GM12878 (cell line): Measurements from ENCODE around the gene STKLD1.

Experiments used
- ESRRA ChIP-seq: IDR thresholded peaks from 2 replicates; pipeline ENCODE4 v1.6.1; 2012; ENCODE audit warnings: mild to moderate bottlenecking, low read length, improper control_type of control experiment
- EZH2 ChIP-seq: IDR thresholded peaks from 2 replicates; pipeline ENCODE4 v1.6.1; 2012; ENCODE audit warnings: low read depth, mild to moderate bottlenecking, control low read depth, inconsistent platforms, low read length, borderline replicate concordance; ENCODE audit not compliant: control insufficient read depth
- HCFC1 ChIP-seq: fragments of 150-350 bp; IDR thresholded peaks from 2 replicates; pipeline ENCODE4 v1.6.1; 2014; ENCODE audit warnings: low read length
- JUNB ChIP-seq: IDR thresholded peaks from 2 replicates; pipeline ENCODE4 v1.6.1; 2016; ENCODE audit warnings: antibody characterized with exemption, mild to moderate bottlenecking
- NRF1 ChIP-seq: conservative IDR thresholded peaks from 2 replicates; pipeline ENCODE4 v1.6.1; 2011; ENCODE audit warnings: mild to moderate bottlenecking, low read depth, low read length, improper control_type of control experiment
- POLR2A ChIP-seq: IDR thresholded peaks from 2 replicates; pipeline ENCODE4 v1.6.1; 2011; ENCODE audit warnings: low read depth, mild to moderate bottlenecking, low read length
- POU2F2 ChIP-seq: IDR thresholded peaks from 3 replicates; pipeline ENCODE4 v1.6.1; 2011; ENCODE audit warnings: low read depth, mild to moderate bottlenecking, low read length, borderline replicate concordance
- RFX5 ChIP-seq: IDR thresholded peaks from 2 replicates; pipeline ENCODE4 v1.6.1; 2011; ENCODE audit warnings: low read depth, low read length, improper control_type of control experiment
- YBX1 ChIP-seq: fragments of 450-650 bp; IDR thresholded peaks from 2 replicates; pipeline ENCODE4 v1.6.1; 2016; ENCODE audit warnings: antibody characterized with exemption
- ZNF207 ChIP-seq: fragments of 450-650 bp; IDR thresholded peaks from 2 replicates; pipeline ENCODE4 v1.6.1; 2014; ENCODE audit warnings: antibody characterized with exemption, mild to moderate bottlenecking, borderline replicate concordance
- TF ChIP-seq, protein P1 (sequence below): fragments of 450-650 bp; IDR thresholded peaks from 2 replicates; pipeline ENCODE4 v1.6.1; 2014; ENCODE audit warnings: mild to moderate bottlenecking
- TF ChIP-seq, protein P2 (sequence below): IDR thresholded peaks from 2 replicates; pipeline ENCODE4 v1.6.1; 2011; ENCODE audit warnings: low read depth, mild to moderate bottlenecking, low read length, moderate library complexity, borderline replicate concordance; ENCODE audit errors: extremely low read depth
- TF ChIP-seq, protein P3 (sequence below), 3 experiments: IDR thresholded peaks in 2 of 3; conservative IDR thresholded peaks in 1 of 3; 2 replicates each; pipeline ENCODE4 v1.5.1; 2011; ENCODE audit warnings: low read depth in 3 of 3, low read length in 3 of 3, mild to moderate bottlenecking in 3 of 3, control low read depth in 2 of 3, moderate library complexity in 2 of 3, inconsistent platforms in 1 of 3, mixed read lengths in 1 of 3; ENCODE audit not compliant: control insufficient read depth in 2 of 3, insufficient read depth in 1 of 3; ENCODE audit errors: extremely low read depth in 1 of 3
- TF ChIP-seq, protein P4 (sequence below): fragments of 450-650 bp; IDR thresholded peaks from 2 replicates; pipeline ENCODE4 v1.6.1; 2018; ENCODE audit warnings: borderline replicate concordance, mild to moderate bottlenecking; ENCODE audit not compliant: partially characterized antibody

DNA sequence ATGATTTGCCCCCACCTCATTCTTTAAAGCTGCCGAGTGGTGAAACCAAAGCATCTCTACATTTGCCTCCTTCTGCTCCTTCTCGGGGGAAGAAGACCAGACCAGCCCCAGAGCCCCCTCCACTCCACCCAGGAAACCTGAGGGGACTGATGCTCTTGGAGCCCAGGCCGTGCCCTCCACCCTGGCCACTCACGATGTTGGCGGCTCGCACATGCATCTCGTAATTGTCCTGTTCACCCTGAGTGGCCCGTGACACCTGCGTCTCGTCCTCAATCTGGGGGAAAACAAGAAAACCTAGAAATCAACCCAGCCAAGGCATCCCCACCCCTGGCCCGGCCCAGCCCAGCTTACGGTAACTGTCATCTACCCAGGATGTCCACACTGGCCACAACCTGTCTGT, 31.2 kb upstream of the STKLD1 start:
- TF ChIP-seq YBX1 (no peak), NRF1 (no peak), HCFC1 (no peak), POLR2A (no peak), ZNF207 (no peak), RFX5 (no peak), POU2F2 (no peak), EZH2 (no peak), JUNB (no peak), ESRRA (no peak)
- TF ChIP-seq, protein P1, sequence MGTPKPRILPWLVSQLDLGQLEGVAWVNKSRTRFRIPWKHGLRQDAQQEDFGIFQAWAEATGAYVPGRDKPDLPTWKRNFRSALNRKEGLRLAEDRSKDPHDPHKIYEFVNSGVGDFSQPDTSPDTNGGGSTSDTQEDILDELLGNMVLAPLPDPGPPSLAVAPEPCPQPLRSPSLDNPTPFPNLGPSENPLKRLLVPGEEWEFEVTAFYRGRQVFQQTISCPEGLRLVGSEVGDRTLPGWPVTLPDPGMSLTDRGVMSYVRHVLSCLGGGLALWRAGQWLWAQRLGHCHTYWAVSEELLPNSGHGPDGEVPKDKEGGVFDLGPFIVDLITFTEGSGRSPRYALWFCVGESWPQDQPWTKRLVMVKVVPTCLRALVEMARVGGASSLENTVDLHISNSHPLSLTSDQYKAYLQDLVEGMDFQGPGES: no peak
- TF ChIP-seq, protein P2, sequence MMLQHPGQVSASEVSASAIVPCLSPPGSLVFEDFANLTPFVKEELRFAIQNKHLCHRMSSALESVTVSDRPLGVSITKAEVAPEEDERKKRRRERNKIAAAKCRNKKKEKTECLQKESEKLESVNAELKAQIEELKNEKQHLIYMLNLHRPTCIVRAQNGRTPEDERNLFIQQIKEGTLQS: no peak
- TF ChIP-seq, protein P3, sequence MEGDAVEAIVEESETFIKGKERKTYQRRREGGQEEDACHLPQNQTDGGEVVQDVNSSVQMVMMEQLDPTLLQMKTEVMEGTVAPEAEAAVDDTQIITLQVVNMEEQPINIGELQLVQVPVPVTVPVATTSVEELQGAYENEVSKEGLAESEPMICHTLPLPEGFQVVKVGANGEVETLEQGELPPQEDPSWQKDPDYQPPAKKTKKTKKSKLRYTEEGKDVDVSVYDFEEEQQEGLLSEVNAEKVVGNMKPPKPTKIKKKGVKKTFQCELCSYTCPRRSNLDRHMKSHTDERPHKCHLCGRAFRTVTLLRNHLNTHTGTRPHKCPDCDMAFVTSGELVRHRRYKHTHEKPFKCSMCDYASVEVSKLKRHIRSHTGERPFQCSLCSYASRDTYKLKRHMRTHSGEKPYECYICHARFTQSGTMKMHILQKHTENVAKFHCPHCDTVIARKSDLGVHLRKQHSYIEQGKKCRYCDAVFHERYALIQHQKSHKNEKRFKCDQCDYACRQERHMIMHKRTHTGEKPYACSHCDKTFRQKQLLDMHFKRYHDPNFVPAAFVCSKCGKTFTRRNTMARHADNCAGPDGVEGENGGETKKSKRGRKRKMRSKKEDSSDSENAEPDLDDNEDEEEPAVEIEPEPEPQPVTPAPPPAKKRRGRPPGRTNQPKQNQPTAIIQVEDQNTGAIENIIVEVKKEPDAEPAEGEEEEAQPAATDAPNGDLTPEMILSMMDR (IDR thresholded peaks at IDR 0.05 in 2 of 3, conservative IDR thresholded peaks at IDR 0.05 in 1 of 3; ENCODE audit: control insufficient read depth in 2 of 3, extremely low read depth in 1 of 3, insufficient read depth in 1 of 3, low read depth in 3 of 3, low read length in 3 of 3): no peak
- TF ChIP-seq, protein P4, sequence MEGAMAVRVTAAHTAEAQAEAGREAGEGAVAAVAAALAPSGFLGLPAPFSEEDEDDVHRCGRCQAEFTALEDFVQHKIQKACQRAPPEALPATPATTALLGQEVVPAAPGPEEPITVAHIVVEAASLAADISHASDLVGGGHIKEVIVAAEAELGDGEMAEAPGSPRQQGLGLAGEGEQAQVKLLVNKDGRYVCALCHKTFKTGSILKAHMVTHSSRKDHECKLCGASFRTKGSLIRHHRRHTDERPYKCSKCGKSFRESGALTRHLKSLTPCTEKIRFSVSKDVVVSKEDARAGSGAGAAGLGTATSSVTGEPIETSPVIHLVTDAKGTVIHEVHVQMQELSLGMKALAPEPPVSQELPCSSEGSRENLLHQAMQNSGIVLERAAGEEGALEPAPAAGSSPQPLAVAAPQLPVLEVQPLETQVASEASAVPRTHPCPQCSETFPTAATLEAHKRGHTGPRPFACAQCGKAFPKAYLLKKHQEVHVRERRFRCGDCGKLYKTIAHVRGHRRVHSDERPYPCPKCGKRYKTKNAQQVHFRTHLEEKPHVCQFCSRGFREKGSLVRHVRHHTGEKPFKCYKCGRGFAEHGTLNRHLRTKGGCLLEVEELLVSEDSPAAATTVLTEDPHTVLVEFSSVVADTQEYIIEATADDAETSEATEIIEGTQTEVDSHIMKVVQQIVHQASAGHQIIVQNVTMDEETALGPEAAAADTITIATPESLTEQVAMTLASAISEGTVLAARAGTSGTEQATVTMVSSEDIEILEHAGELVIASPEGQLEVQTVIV: no peak
